GM18868 (cell line): ENCODE measurements around the gene CARNS1.

Experiments
- ATAC-seq: cut with Tn5 transposase; IDR thresholded peaks from one replicate; pipeline ENCODE4 v1.9.1; 2021; ENCODE audit warnings: mild to moderate bottlenecking, moderate library complexity; ENCODE audit not compliant: unreplicated experiment

The CARNS1 gene

GRCh38 chr11:67415501-67416304, at the start of gene CARNS1:
CARNS1 (plus strand) TSS chr11:67415678; CDS start chr11:67416200, 522 bp downstream.
- ATAC-seq, result no peak

DNA sequence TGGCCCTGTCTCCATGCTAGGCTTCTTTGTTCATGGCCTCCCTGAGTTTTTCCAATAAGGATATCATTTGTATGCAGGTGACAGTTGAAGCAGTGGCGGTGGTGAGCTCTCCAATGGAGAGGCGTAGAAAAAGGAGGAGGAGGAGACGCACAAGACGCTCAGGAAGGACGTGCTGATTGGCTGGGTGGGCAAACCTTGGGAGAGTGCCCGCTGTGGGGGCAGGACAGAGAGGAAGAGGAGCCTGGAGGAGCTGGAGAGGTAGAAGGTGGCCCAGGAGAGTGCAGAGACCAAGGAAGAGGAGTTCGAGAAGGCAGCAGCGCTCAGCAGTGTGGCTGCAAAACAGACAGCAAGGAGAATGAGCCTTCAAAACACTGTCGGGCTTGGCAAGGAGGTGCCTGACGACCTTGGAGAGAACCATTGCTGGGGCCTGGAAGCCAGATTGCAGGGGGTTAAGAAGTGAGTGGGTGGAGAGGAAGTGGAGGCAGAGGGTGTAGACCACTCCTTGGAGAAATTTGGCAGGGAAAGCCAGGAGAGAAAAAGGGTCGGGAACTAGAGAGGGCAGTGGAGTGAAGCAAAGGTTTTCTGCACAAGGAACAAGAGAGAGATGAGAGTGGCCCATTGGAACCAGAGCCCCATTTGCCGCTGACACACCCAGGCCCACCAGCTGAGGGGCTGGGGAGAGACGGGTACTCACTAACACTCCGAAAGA, 49.6 kb upstream of the CARNS1 start:
- no peak for ATAC-seq

DNA sequence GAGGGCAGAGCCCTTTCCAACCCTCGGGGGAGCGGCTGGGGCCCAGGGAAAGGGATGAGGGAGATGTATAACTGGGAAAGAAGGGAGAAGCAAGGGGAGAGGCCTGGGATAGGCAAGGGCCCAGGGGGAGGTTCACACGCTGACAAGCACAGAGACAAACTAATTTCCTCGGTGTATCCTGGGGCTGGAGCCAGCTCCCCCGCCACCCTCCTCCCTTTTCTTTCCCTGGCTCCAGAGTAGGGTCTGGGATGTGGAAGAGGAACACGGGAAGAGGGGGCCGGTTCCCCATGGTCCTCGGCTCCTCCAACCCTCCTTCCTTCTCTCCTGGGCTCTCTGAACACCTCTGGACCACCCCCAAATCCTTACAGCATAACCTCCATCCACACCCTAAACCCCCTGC, 48.9 kb upstream of the CARNS1 start:
- ATAC-seq, result no peak

DNA sequence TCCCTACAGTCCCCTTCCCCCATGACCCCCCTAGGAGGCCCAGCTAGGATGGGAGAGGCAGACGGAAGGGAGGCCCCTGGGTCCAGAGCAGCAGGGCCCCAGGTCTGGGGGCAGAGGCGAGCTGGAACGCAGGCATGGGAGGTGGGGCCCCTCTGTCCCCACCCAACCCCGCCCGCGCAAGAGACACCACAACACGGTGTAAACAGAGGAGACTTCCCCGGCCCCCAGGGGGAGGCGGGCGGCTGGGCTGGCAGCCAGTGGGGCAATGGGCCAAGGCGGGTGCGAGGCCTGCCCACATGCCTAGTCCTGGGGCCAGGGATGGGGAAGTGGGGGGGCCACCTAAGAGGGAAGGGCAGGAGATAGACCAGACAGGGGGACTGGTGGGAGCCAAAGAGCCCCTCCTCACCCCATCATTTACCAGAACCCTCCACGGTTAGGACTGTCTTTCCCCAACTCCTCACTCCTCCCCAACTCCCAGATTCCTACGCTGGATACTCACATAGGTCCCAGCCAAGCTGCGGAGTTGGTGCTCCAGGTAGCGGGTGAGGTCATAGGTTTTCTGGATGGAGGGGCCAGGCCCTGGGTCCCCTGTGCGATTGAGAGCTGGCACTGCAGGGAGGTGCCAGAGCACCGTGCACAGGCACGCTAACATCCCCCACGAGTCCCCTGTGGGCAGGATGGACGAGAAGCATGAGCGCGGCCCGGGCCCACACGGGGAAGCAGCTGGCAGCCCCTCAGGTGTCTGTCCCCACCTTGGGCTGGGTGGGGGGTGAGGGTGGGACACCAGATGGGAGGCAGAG, 48.3 kb upstream of the CARNS1 start:
- no peak for ATAC-seq

- ATAC-seq, result no peak
Measured at GRCh38 chr11:67367761-67368227, 47.7 kb upstream of the CARNS1 start.

- ATAC-seq, result no peak
Measured at GRCh38 chr11:67368621-67369020, 46.9 kb upstream of the CARNS1 start.

DNA sequence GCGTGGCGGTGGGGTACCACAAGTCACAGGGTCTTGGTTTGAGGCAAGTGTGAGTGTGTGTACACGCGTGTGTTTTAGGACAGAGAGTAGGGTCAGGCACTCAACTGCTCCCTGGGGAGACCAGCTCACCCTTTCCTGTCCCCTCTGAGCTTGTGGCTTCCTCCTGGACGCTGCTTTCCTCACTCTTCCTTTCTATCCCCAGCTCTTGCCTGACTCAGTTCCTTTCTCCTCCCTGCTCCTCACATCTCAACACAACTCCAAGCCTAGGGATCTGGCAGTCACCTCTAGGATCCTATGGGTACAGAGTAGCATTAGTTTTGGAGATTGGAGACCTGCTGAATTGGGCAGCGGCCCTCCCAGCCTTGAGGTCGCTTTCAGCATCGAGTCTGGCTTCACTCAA, 46.2 kb upstream of the CARNS1 start:
- no peak for ATAC-seq

DNA sequence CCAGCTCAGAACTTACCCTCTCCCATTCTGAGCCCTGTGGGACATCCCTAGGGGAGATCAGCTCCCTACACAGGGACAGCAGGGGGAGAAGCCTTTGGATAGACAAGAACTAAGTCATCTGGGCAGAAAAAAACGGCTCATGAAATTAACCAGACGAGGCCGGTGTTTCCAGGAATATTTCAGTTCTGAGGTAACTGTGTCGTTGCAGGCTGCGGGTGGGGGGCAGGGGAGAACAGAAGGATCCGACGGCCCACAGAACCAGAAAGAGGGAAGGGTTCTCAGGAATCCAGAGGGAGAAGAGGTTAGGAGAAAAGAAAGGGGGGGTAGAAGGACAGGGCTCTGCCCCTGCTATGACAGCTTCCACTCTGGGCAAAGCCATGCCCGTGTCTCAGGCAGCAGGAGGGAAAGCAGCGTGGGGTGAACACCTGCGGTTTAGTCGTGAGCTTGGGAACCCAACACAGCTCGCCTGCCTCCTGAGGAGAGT, 45.6 kb upstream of the CARNS1 start:
- no peak for ATAC-seq

- no peak for ATAC-seq
Measured at GRCh38 chr11:67370351-67371076, 45.0 kb upstream of the CARNS1 start.

GRCh38 chr11:67371189-67371910, 44.1 kb upstream of the CARNS1 start:
- no peak for ATAC-seq

DNA sequence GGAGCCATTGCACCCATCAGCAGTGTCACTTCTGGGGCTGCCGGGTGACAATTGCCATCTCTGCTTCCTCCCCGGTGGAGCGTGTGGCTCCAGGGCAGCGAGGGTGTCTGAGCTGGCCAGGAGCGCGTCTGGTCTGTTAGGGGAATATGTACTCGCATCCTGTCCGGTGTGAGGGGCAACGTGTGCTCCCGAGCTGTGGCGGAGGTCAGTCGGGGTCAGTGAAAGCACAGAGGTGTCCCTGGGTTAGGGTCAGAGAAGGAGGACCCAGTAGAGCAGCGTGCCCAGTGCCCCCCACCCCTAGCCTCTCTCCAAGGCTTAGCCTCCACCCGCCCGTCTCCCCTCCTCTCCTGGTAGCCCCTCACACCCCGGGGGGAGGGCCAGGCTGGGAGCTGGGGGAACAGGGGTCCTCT, 43.6 kb upstream of the CARNS1 start:
- no peak for ATAC-seq

- ATAC-seq, result no peak
Measured at GRCh38 chr11:67372321-67372992, 43.0 kb upstream of the CARNS1 start.

GRCh38 chr11:67372993-67373647, 42.4 kb upstream of the CARNS1 start, which contains the start of gene CLCF1:
CLCF1 (minus strand) TSS chr11:67373598; CDS start chr11:67373539, 59 bp downstream.
- no peak for ATAC-seq

DNA sequence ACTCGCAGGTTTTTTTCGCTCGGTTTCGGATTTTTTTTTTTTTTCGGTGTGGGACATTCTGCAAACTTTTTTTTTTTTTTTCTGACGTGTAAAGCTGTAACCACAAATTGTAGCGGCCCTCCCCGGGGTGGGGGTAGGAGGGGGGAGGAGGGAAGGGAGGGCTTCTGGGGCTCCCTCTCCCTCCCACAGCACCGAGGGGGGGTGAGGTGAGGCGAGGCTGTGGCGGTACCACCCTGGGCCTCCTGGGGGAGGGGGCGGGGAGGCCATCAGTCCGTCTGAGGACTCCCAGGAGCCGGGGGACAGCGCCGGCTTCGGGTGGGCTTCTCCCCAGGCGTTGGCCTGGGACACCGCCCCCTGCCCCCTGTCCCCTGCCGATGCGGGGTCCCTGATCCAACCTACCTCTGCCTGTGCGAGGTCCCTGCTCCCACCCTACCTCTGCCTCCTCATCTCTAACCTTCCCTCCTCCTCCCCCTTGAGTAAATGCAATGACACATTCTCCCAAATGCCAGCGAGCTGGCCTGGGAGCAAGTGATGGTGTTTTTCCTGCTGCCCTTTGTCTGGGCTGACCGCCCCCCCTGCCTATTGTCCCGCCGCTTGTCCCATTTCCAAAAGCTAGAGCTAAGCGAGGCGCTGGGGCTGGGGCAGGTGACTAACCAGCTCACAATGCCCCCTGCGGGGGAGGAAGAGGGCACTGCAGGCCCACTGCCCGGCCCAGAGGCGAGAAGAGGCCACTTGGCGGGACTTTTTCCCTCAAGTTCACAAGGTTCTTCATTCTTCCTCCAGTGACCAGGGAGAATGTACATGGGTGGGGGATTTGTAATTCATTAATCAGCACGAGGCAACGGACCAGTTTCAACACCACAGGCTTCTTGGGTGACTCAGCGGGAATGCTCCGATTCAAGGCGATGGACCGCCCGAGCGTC, 41.6 kb upstream of the CARNS1 start:
- ATAC-seq, result no peak

DNA sequence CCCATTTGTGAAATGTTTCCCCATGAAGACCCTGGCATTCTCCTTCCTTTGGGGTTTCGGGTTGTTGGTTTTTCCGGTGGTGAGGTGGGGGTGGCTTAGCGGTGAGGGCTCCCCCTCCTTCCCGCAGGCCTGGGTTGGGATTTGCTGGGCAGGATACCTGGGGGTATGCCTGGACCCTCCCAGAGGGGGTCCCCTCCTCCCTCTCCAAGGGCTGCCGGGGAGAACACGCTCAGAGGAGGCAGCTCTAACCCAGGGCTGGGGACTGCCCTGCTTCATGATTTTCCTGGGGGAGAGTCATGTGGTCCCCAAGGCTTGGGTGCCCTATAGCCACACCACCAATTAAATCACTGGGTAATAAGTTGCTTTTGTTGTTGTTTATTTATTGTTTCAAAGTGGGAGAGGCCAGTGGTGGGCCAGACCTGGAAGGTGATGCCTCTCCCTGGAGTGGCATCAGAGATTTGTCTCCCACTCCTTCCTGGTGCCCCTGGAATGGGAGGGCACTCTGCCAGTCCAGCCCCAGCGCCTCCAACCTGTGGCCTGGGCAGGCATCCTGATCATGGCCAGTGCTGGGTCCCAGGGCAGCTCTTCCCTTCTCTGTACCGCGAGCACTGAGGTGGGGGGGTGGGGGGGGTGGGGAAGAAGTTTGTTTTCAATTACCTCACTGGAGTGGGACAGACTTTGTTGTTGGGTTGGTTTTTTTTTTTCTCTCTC, 40.8 kb upstream of the CARNS1 start:
- ATAC-seq, result no peak

- no peak for ATAC-seq
Measured at GRCh38 chr11:67375320-67376055, 40.0 kb upstream of the CARNS1 start.
